Thyroid gland (tissue), 4 donors: ENCODE data around the gene TRPM2. TPM values are rescaled to one million over a fixed set of nuclear protein-coding genes. Genes with fewer than 3 reads are reported as not detected.

Experiments
- DNase-seq, 2 donors: peaks; one replicate each; pipeline ENCODE4 v3.0.0-alpha.2; 2019
- H3K27ac ChIP-seq, 3 donors: fragments of 200-600 bp; sonication (generic); 1 replicate in 2 of 3; 2 replicates in 1 of 3; pipeline ENCODE4 v1.5.1; 2016 to 2019; ENCODE audit warnings: mild to moderate bottlenecking in 1 of 3, moderate library complexity in 1 of 3
- H3K27me3 ChIP-seq: fragments of 200-600 bp; sonication (generic); one replicate; pipeline ENCODE4 v1.5.1; 2019
- H3K36me3 ChIP-seq, 2 donors: fragments of 200-600 bp; sonication (generic); one replicate each; pipeline ENCODE4 v1.5.1; 2016 to 2019
- H3K4me1 ChIP-seq, 2 donors: fragments of 200-600 bp; sonication (generic); one replicate each; pipeline ENCODE4 v1.5.1; 2017 to 2019
- H3K4me3 ChIP-seq, 3 donors: fragments of 200-600 bp; sonication (generic); replicated peaks in 1 of 3; 1 replicate in 2 of 3; 2 replicates in 1 of 3; pipeline ENCODE4 v1.5.1; 2016; ENCODE audit warnings: mild to moderate bottlenecking in 1 of 3
- H3K9me3 ChIP-seq: fragments of 200-600 bp; sonication (generic); one replicate; pipeline ENCODE4 v1.5.1; 2017
- CTCF ChIP-seq, 6 experiments: fragments of 200-600 bp in 3 of 6; fragments of 450-650 bp in 3 of 6; sonication (generic) in 3 of 6; IDR thresholded peaks; one replicate each; pipeline ENCODE4 v1.5.1; 2016 to 2019; ENCODE audit warnings: antibody characterized with exemption in 6 of 6, mild to moderate bottlenecking in 2 of 6, inconsistent platforms in 1 of 6, moderate library complexity in 1 of 6
- POLR2A ChIP-seq, 2 donors: fragments of 450-650 bp; IDR thresholded peaks; one replicate each; pipeline ENCODE4 v1.6.1; 2017; ENCODE audit warnings: antibody characterized with exemption in 2 of 2, mild to moderate bottlenecking in 2 of 2, moderate library complexity in 1 of 2
- WGBS, 2 donors: methylation state at CpG; one replicate each; pipeline ENCODE4 v1.1.5; 2017; 5-methylcytosine and 5-hydroxymethylcytosine counted together
- intact Hi-C: fragments of 100-400 bp; cut with DNase I; formaldehyde crosslinking; loops from one replicate; pipeline ENCODE4 v1.15.1; 2023
- total RNA-seq, 4 donors: library from RNA; depleted of rRNA; stranded (reverse); fragments of >200 nt; gene quantifications; one replicate each; pipeline ENCODE4 v1.2.3, GENCODE V29; 2016

The TRPM2 gene
- total RNA-seq, 4 donors from 2014 or later: 0.67 to 2.6 (median 0.88) TPM

DNA sequence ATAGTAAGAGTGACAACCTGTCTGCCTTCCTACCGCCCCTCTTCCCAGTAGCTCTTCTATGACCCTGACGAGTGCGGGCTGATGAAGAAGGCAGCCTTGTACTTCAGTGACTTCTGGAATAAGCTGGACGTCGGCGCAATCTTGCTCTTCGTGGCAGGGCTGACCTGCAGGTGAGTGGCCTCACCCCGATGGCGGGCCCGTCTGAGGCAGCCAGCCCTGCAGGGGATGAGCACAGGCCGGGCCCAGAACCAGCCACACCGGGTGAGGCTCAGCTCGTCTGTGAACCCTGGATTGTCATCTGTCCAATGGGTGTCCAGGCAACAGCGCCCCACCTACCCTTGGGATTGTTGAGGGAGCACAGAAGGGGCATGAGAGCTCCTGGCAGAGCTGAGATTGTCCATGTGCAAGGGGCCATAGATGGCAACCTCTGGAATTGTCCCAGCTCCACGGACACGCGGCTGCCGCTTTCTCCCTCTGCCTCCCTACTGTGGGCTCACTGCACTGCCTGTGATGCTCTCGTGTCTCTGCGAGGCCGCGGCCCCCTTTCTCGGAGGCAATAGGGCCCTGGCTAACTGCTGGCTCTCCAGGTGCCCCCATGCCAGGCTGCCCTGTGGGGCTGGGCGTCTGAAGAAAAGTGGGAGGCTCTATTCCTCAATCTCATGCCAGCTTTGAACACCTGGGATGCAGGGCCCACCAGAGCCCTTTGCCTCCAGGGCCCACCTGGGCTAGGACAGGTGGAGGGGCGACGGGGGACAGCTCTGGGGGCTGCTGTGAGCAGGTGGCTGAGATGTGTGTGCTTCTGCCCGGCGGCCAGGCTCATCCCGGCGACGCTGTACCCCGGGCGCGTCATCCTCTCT lies 51.9 kb downstream of the TRPM2 start:
- H3K27me3 ChIP-seq: no peaks in the 10 kb centered on the region
- H3K4me3 ChIP-seq: no peak overlapping the region
- WGBS, 2 donors: 85 to 87% methylated on average over 14 to 25 of the region's 34 CpGs
- H3K4me1 ChIP-seq: no peaks in the 10 kb centered on the region
- intact Hi-C loops: no loop called here
- no peak overlapping the region for H3K27ac ChIP-seq
- H3K9me3 ChIP-seq: no peaks in the 10 kb centered on the region
- TF ChIP-seq POLR2A (IDR thresholded peaks at IDR 0.05) (no peak), CTCF (IDR thresholded peaks at IDR 0.05) (no peak)
- H3K36me3 ChIP-seq: no peaks in the 10 kb centered on the region
- DNase-seq: no peak

- 81 to 84% methylated on average over 30 to 37 of the region's 37 CpGs for WGBS, 2 donors
- Histone ChIP-seq H3K27ac (no peak overlapping the region), H3K27me3 (no peaks in the 10 kb centered on the region), H3K36me3 (no peaks in the 10 kb centered on the region), H3K9me3 (no peaks in the 10 kb centered on the region), H3K4me1 (no peaks in the 10 kb centered on the region), H3K4me3 (no peak overlapping the region)
- intact Hi-C loops: no loop called here
- TF ChIP-seq POLR2A (IDR thresholded peaks at IDR 0.05) (no peak), CTCF (IDR thresholded peaks at IDR 0.05) (no peak)
- no peak for DNase-seq
Observed at GRCh38 chr21:44405948-44406872, 52.8 kb downstream of the TRPM2 start.

- no peaks in the 10 kb centered on the region for H3K36me3 ChIP-seq
- no peak for TF ChIP-seq CTCF (IDR thresholded peaks at IDR 0.05)
- 63 to 94% methylated on average over 8 of the region's 8 CpGs for WGBS, 2 donors
- no peak for DNase-seq
- H3K27ac ChIP-seq: no peak overlapping the region
- no peaks in the 10 kb centered on the region for H3K9me3 ChIP-seq
- intact Hi-C loops: no loop called here
- no peaks in the 10 kb centered on the region for H3K4me1 ChIP-seq
- H3K27me3 ChIP-seq: no peaks in the 10 kb centered on the region
- H3K4me3 ChIP-seq: no peak overlapping the region
Observed at GRCh38 chr21:44406953-44407352, 53.5 kb downstream of the TRPM2 start.

DNA sequence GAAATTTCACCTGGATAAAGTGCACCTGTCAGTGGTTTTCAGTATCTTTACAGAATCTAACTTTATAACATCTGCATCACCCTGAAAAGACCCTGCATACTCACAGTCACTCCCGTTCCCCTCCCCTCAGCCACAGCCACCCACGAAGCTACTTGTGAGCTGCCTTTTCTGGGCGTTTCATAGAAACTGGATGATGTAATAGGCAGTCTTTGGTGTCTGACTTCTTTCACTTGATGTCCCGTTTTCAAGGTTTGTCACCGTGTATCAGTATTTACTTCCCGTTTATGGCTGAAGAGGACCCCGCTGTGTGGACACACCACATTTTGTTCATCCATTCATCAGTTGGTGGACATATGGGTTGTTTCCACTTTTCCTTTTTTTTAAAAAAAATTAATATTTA lies 54.1 kb downstream of the TRPM2 start:
- H3K4me3 ChIP-seq: no peak overlapping the region
- no peak for TF ChIP-seq POLR2A (IDR thresholded peaks at IDR 0.05)
- no peak for TF ChIP-seq CTCF (IDR thresholded peaks at IDR 0.05)
- intact Hi-C loops: no loop called here
- H3K27ac ChIP-seq: no peak overlapping the region
- no peaks in the 10 kb centered on the region for H3K4me1 ChIP-seq
- 77 to 83% methylated on average over 7 of the region's 7 CpGs for WGBS, 2 donors
- H3K36me3 ChIP-seq: no peaks in the 10 kb centered on the region
- no peaks in the 10 kb centered on the region for H3K9me3 ChIP-seq
- no peak for DNase-seq
- no peaks in the 10 kb centered on the region for H3K27me3 ChIP-seq

DNA sequence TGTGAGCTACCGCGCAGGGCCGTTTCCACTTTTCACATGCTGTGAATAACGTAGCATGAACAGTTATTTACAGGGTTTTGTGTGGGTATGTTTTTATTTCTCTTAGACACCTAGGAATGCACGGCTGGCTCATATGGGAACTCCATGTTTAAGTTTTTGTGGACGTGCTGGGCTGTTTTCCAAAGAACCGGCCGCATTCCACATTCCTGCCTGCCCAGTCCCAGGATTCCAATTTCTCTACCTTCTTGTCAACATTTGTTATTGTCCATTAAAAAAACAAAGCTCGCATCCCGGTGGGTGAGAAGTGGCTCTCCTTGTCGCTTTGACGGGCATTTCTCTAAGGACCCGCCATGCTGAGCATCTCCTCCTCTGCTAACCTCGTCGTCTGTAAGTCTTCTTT lies 54.8 kb downstream of the TRPM2 start:
- Histone ChIP-seq H3K27ac (no peak overlapping the region), H3K4me1 (no peaks in the 10 kb centered on the region), H3K9me3 (no peaks in the 10 kb centered on the region), H3K36me3 (no peaks in the 10 kb centered on the region), H3K27me3 (no peaks in the 10 kb centered on the region), H3K4me3 (no peak overlapping the region)
- TF ChIP-seq POLR2A (IDR thresholded peaks at IDR 0.05): no peak
- TF ChIP-seq CTCF (IDR thresholded peaks at IDR 0.05): no peak
- intact Hi-C loops: no loop called here
- no peak for DNase-seq
- WGBS, 2 donors: 79% methylated on average over 15 of the region's 15 CpGs
